Occipital lobe (tissue), 2 donors: Measurements from ENCODE around the gene KCNJ1. TPM values are rescaled to one million over a fixed set of nuclear protein-coding genes. Genes with fewer than 3 reads are reported as not detected.

ENCODE experiments used
- DNase-seq: peaks from one replicate; lab custom pipeline; 2025; lab: John Stamatoyannopoulos, UW
- total RNA-seq: library from RNA; depleted of rRNA; stranded (reverse); fragments of >200 nt; gene quantifications from one replicate; pipeline ENCODE4 v1.2.3, GENCODE V29; 2014

KCNJ1 gene
- total RNA-seq = not detected

DNA sequence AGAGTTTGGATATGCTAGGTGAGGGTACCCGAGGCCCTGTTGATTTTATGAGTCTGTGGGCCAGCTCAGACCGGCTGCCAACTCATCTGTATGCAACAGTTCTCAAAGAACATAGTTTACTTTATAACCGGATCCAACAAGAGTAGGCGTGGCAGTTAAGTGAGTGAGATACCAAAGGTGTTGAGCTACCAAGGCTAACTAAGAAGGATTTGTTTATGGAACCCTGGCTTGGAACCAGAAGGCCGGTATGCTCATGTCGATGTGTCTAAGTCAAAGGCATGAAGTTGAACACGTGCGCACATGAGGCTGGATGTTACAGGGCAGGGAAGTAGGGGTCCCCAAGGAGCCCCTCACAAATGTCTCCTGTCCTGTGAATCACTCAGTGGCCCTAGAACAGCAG lies at the start of gene KCNJ1:
Gene KCNJ1, minus strand, starts transcription at position 20 of the 400 bp plus-strand sequence. CDS start 27,053 bp downstream, outside the sequence.
- DNase-seq = no peak

DNA sequence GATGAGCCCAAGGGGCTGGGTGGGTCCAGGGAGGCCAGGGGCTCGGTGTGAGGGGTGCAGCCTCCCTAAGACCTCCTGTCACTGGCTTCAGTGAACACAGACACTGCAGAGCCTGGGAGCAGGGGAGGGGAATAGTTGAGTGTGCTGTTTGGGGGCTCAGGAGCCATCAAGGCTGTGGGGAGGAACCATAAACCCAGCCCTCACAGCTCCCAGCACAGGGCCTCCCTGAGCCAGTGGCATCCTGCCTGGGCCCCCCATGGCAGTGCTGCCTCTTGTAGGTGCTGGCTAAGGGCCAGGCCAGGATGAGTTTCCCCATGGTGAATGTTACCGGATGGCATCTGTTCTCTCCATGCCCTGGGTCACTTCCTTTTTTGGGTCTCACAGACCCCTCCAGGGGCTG lies 49.6 kb upstream of the KCNJ1 start:
- no peak for DNase-seq

GRCh38 chr11:128916037-128916572 lies 49.0 kb upstream of the KCNJ1 start:
- DNase-seq = no peak

- no peak for DNase-seq
Measured at GRCh38 chr11:128915149-128915521, 48.0 kb upstream of the KCNJ1 start.

DNA sequence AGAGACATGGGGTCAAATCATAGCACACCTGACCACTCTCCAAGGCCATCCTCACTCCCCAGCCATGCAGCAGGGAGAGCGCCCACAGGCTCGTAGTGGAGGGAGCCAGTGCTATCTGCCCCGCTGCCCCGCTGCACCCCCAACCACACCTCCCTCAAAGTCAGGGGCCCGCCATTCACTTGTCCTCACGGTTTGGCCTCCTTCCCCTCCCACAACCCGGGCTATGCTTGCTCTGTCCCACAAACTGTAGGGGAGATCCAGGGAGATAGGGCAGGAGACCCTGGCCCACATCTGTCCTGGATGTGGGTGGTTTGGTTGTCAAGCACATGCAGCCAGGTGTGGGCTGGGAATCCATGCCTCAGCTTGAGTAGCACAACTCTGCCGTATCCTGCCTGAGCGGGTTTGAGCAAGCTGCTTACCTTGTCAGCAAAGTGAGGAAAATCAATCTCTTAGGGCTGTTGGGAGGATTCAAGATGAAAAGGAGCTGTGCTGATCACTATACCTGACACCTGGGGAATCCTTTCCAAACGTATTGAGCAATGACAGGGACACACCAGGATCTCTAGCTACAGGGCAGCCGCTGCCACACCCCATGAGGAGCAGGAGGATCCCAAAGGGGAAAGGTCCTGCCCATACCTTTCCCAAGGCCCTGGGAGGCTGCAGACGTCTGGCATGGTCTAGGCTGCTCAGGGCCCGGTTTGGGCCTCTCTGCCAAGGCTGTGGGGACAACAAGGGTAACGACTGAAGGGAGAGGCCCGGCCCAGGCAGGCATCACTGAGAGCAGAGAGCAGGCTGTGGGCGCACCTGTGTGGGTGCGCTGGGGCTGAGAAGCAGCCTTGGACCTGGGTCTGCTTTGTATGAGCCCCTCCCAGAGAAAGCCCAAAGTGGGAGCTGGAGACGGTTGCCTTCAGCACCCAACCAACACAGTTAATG lies 47.4 kb upstream of the KCNJ1 start:
- DNase-seq = no peak

- no peak for DNase-seq
Measured at GRCh38 chr11:128913806-128914205, 46.7 kb upstream of the KCNJ1 start.

DNA sequence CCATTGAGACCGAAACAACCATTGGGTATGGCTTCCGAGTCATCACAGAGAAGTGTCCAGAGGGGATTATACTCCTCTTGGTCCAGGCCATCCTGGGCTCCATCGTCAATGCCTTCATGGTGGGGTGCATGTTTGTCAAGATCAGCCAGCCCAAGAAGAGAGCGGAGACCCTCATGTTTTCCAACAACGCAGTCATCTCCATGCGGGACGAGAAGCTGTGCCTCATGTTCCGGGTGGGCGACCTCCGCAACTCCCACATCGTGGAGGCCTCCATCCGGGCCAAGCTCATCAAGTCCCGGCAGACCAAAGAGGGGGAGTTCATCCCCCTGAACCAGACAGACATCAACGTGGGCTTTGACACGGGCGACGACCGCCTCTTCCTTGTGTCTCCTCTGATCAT lies 44.6 kb upstream of the KCNJ1 start:
- DNase-seq = no peak

GRCh38 chr11:128911239-128911638 lies 44.1 kb upstream of the KCNJ1 start:
- DNase-seq = no peak

DNA sequence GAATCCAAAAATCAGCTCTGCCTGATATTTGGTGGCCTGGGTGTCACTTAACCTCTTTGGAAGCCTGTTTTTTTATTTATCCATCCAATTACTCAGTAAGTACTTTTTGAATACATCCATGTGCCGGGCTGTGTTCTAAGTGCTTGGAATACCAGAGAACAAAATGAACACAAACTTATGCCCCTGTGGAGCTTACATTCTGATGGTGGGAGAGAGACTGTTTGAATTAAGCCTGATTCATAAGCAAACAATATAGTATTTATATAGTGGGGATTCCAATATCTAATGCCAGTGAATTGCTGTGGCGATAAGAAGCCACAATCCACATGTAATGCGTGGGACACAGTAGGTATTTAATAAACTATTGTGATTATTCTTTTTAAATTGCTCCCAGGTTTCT lies 43.5 kb upstream of the KCNJ1 start:
- no peak for DNase-seq

DNA sequence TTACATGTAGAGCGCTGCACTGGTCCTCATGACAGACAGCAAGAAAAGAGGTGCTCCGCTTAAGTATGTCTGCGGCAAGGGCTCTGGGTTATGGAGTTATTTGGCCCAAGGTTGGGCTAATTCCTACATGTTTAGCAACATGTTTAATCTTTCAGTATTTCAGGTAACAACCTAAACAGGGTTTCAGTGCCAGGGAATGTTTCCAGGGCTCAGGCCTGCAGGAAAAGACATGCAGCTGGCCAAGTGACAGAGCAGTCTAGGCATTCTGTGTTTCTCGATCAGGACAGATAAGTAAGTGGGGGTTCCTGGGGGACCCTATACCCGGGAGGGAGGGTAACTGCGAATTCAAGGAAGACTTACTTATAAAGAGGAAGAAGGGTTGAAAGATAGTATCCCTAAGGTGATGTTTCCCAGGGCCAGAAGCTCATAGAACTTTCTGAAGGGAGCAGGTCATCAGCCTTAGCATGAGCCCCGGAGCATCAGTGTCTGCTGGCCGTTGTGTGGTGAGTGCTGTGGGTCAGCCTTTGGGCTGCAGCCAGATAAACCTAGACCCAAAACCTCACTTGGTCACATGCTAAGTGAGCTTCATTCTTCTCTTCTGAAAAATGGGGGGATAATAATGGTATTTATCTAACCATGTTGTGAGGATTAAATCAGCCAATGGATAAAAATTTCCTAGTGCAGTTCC lies 42.5 kb upstream of the KCNJ1 start:
- no peak for DNase-seq

DNA sequence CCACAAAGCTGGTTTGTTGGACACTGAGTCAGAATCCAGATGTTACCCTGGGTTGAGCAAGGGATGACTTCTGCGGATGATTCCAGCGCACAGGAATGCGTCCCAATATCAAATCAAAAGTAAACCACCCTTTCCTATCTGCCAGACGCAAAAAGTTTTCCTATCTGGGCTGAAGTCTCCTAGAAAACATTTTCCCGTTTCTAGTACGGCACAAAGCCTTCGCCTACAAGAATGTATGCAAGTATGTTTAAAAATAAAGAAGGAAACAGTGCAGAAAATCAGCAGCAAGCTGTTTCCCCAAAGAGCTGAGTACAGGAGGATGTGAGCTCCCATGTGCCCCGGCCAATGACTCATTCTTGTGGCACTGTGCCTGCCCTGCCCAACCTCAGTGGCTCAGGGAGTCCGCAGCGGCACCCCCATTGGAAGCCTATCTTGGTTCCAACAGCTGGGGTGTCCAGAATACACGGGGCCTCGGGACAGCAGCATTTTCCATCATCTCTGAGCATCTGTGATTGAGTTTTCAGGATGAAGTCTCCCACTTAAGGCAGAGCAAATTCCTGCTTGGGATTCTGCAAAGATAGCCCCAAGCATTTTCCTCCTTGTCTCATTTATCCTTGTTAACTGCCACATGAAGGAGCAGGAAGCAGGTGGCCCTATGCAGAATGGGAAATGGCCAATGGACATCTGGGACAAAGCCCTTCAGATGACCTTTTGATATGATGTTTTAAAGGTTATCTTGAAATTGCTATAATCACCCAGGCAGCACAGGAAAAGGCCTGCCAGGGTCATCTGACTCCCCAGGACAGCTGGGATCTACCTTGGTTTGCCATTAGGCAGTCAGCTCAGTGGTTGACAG lies 41.5 kb upstream of the KCNJ1 start:
- DNase-seq = peak; percentile 30

GRCh38 chr11:128907585-128907984 lies 40.5 kb upstream of the KCNJ1 start:
- DNase-seq = no peak

DNA sequence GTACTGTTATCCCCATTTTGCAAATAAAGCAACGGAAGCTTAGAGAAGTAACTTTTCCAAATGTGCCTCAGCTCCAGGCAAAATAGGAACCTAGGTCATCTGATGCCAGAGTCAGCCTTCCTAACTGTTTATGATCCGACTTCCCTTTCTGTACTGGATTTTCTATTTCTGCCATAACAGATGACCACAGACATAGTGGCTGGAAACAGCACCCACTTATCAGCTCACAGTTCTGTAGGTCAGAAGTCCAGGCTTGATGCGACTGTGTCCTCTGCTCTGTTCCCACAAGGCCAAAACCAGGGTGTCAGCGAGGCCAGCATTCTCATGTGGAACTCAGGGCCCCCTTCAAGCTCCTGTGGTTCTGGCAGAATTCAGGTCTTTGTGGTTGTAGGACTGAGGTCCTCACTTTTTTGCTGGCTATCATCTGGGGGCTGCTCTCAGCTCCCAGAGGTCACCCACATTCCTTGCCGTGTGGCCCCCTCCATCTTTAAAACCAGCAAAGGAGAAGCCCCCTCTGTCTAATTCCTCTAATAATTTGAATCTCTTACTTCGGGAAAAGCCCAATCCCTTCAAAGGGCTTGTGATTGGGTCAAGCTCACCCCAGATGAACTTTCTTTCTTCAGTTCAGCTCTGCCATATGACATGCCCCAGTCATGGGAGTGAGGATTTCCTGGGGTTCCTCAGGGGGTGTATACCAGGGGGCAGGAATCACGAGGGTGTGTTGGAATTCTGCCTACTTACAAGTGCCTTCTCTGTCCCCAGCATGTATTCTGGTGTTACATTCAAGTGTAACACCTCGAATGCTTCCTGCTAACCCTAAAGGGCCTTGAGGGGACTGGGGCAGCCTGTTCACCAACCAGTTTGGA lies 39.3 kb upstream of the KCNJ1 start:
- no peak for DNase-seq

DNA sequence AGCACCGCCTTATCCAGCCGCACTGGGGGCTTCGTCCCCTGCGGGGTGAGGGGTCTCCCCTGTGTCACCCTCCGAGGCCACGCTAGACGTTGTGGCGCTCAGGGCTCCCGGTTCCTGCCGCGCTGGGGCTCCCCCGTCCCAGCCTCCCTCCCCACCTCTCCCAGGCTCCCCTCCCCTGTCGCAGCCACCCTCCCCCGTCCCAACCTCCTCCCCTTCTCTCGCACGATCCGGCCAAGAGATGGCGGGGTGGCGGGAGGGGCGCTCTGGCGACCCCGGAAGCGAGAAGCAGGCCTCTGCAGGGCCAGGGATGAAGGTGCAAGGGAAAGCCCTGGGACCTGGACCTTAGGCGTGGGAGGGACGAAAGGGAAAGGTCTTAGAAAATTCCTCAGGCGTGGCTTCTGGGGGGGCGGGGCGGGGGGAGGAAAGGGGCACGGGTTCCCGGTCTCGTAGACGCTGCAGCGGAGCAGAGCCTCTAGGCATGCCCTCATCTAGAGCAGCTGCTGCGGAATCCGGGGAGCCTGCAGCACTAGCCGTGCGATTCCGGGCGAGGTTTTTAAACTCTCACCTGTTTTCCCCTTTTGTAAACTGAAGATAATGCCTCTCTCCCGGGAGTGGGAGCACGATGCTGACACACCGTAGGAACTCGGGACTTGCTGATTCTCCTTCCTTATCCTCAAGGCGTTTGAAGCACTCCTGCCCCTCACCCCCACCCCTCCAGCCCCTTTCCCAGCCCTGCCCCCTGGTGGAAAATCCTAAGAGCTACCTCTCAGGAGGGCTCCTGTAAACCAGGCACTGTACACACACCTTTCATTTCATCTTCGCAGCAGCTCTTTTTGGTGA lies 38.5 kb upstream of the KCNJ1 start:
- DNase-seq = no peak

- peak; percentile 19 for DNase-seq
Measured at GRCh38 chr11:128904656-128905344, 37.7 kb upstream of the KCNJ1 start.

DNA sequence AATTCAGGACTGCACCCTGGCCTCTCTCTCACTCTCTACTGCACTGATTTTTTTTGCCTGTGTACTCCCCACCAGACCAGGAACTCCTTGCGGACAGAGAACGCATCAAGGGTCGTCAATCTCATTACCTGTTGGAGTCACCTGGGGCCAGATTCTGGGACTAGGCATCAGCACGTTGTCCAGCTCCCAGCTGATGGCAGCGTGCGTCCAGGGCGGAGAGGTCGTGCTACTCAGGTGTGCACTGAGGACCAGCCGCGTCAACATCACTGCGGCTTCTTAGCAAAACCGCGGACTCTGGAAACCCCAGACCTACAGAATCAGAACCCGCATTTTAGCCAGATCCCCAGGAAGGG lies 37.2 kb upstream of the KCNJ1 start:
- no peak for DNase-seq

GRCh38 chr11:128903248-128904061 lies 36.4 kb upstream of the KCNJ1 start:
- DNase-seq = peak; percentile 23

- no peak for DNase-seq
Measured at GRCh38 chr11:128902515-128903066, 35.5 kb upstream of the KCNJ1 start.
